ENCODE results near the gene PCDH9.

GRCh38 chr13:66972659-66973058 lies 257.5 kb downstream of the PCDH9 start:
- TF ChIP-seq, protein P1, sequence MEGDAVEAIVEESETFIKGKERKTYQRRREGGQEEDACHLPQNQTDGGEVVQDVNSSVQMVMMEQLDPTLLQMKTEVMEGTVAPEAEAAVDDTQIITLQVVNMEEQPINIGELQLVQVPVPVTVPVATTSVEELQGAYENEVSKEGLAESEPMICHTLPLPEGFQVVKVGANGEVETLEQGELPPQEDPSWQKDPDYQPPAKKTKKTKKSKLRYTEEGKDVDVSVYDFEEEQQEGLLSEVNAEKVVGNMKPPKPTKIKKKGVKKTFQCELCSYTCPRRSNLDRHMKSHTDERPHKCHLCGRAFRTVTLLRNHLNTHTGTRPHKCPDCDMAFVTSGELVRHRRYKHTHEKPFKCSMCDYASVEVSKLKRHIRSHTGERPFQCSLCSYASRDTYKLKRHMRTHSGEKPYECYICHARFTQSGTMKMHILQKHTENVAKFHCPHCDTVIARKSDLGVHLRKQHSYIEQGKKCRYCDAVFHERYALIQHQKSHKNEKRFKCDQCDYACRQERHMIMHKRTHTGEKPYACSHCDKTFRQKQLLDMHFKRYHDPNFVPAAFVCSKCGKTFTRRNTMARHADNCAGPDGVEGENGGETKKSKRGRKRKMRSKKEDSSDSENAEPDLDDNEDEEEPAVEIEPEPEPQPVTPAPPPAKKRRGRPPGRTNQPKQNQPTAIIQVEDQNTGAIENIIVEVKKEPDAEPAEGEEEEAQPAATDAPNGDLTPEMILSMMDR (conservative IDR thresholded peaks at IDR 0.05; ENCODE audit: low read depth, low read length) = no peak
- no peak for TF ChIP-seq EZH2 (IDR thresholded peaks at IDR 0.05; ENCODE audit: borderline replicate concordance, low read depth, low read length, poor library complexity, severe bottlenecking)

Measured in A673 (cell line).